HL-60 (cell line): ENCODE data around the gene ZBTB2.

Source experiments
- DNase-seq, 2 experiments: peaks; one replicate each; pipeline ENCODE4 v3.0.0-alpha.2; 2010 to 2020; ENCODE audit warnings: low read depth in 1 of 2, low spot score in 1 of 2
- H3K27ac ChIP-seq: fragments of 250-450 bp; sonication (Bioruptor Pico); replicated peaks from 2 replicates; pipeline ENCODE4 v1.5.1; 2020; ENCODE audit warnings: mild to moderate bottlenecking, moderate library complexity
- H3K27me3 ChIP-seq: fragments of 250-450 bp; sonication (Bioruptor Pico); 2 replicates; pipeline ENCODE4 v1.5.1; 2021; ENCODE audit warnings: mild to moderate bottlenecking, moderate library complexity; ENCODE audit not compliant: insufficient read depth, poor library complexity, severe bottlenecking
- H3K4me3 ChIP-seq: replicated peaks from 2 replicates; pipeline ENCODE4 v1.5.1; 2011; ENCODE audit warnings: mild to moderate bottlenecking, control low read depth, low read length; ENCODE audit not compliant: insufficient read depth
- CTCF ChIP-seq: IDR thresholded peaks from one replicate; pipeline ENCODE4 v1.5.1; 2011; ENCODE audit warnings: low read length, control low read depth, inconsistent platforms; ENCODE audit not compliant: insufficient read depth
- GABPA ChIP-seq: IDR thresholded peaks from 2 replicates; pipeline ENCODE4 v1.6.1; 2012; ENCODE audit warnings: low read depth
- POLR2AphosphoS5 ChIP-seq: IDR thresholded peaks from 2 replicates; pipeline ENCODE4 v1.6.1; 2012; ENCODE audit warnings: low read depth
- SPI1 ChIP-seq: IDR thresholded peaks from 2 replicates; pipeline ENCODE4 v1.6.1; 2012; ENCODE audit warnings: low read depth, mild to moderate bottlenecking, borderline replicate concordance
- TF ChIP-seq, protein P1 (sequence below): IDR thresholded peaks from 2 replicates; pipeline ENCODE4 v1.6.1; 2012; ENCODE audit warnings: low read depth; ENCODE audit not compliant: insufficient replicate concordance

Gene ZBTB2

DNA sequence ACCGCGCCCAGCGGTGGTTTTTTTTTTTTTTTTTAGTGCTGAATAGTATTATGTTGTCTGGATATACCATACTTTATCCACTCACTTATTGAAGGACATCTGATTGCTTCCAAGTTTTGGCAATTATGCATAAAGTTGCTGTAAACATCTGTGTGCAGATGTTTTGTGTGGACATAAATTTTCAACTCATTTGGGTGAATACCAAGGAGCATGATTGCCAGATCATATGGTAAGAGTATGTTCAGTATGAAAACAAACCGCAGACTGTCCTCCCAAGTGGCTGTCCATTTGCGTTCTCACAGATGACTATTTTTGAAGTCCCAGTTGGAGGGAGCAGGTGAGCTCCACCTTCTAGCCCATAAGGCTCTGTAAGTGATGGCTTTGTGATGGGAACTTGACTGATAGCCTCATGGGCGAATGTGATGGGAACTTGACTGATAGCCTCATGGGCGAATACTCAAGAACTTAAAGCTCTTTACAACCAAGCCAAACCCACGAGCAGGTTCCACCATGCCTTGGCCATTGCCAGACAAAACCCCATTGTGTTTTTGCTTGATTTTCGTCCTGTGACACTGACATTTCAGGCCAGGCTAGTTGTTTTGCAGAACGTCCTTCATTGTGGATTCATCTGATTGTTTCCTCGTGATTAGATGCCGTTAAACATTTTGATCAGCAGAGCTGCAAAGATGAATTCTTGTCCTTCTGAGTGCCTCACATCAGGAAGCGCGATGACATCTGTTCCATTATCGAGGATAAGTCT lies 51.0 kb downstream of the ZBTB2 start:
- no peak overlapping the region for H3K4me3 ChIP-seq
- no peak for TF ChIP-seq POLR2AphosphoS5
- TF ChIP-seq CTCF: no peak
- TF ChIP-seq, protein P1, sequence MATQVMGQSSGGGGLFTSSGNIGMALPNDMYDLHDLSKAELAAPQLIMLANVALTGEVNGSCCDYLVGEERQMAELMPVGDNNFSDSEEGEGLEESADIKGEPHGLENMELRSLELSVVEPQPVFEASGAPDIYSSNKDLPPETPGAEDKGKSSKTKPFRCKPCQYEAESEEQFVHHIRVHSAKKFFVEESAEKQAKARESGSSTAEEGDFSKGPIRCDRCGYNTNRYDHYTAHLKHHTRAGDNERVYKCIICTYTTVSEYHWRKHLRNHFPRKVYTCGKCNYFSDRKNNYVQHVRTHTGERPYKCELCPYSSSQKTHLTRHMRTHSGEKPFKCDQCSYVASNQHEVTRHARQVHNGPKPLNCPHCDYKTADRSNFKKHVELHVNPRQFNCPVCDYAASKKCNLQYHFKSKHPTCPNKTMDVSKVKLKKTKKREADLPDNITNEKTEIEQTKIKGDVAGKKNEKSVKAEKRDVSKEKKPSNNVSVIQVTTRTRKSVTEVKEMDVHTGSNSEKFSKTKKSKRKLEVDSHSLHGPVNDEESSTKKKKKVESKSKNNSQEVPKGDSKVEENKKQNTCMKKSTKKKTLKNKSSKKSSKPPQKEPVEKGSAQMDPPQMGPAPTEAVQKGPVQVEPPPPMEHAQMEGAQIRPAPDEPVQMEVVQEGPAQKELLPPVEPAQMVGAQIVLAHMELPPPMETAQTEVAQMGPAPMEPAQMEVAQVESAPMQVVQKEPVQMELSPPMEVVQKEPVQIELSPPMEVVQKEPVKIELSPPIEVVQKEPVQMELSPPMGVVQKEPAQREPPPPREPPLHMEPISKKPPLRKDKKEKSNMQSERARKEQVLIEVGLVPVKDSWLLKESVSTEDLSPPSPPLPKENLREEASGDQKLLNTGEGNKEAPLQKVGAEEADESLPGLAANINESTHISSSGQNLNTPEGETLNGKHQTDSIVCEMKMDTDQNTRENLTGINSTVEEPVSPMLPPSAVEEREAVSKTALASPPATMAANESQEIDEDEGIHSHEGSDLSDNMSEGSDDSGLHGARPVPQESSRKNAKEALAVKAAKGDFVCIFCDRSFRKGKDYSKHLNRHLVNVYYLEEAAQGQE: no peak

GRCh38 chr6:151339369-151339768 lies 52.0 kb downstream of the ZBTB2 start:
- no peak overlapping the region for H3K4me3 ChIP-seq
- H3K27ac ChIP-seq: no peak overlapping the region
- DNase-seq: no peak
- TF ChIP-seq CTCF: no peak
- TF ChIP-seq SPI1: no peak
- TF ChIP-seq, protein P1: no peak
- TF ChIP-seq POLR2AphosphoS5: no peak
- TF ChIP-seq GABPA: no peak
- no peaks in the 10 kb centered on the region for H3K27me3 ChIP-seq

More for the DNA sequence above, 51.0 kb downstream of the ZBTB2 start:
- DNase-seq: no peak
- Histone ChIP-seq H3K27me3 (no peaks in the 10 kb centered on the region), H3K27ac (no peak overlapping the region)

DNA sequence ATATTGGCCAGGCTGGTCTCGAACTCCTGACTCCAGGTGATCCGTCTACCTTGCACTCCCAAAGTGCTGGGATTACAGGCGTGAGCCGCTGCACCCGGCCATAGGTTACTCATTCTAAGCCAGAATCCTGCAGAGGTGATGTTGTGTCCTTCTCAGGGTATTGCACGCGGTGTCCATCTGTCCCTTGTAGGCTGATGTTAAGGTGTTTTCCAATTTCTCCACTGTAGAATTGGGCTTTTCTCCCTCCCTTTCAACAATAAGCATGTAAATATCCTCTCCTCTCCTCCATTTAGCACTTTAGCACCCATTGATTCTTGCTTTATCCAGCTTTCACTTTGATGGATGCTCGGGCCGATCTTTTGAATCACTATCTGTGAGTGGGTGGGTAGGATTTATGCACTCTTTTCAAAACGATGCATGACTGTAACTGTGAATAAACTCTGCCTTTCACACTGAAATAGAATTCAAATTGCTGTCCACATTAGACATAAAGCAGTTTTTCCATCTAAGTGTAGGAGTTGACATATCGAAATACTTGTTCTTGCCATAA lies 52.6 kb downstream of the ZBTB2 start:
- TF ChIP-seq CTCF (no peak), SPI1 (no peak)
- Histone ChIP-seq H3K4me3 (no peak overlapping the region), H3K27me3 (no peaks in the 10 kb centered on the region), H3K27ac (no peak overlapping the region)
- no peak for DNase-seq

DNA sequence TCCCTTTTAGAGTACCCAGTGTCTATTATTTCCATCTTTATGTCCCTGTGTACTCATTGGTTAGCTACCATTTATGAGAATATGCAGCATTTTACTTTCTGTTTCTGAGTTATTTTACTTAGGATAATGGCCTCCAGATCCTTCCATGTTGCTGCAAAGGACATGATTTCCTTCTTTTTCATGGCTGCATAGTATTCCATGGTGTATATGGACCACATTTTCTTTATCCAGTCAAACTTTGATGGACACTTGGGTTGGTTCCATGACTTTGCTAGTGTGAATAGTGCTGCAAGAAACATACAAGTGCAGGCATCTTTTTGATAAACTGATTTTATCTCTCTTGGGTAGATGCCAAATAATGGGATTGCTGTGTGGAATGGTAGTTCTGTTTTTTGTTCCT lies 55.4 kb downstream of the ZBTB2 start:
- no peak for TF ChIP-seq CTCF
- no peak for TF ChIP-seq GABPA
- TF ChIP-seq POLR2AphosphoS5: no peak
- TF ChIP-seq, protein P1: no peak
- TF ChIP-seq SPI1: no peak
- no peak for DNase-seq
- H3K4me3 ChIP-seq: no peak overlapping the region
- peaks cover 2% of the 10 kb centered on the region for H3K27me3 ChIP-seq
- no peak overlapping the region for H3K27ac ChIP-seq
